Coronary artery (tissue), 2 donors: ENCODE data around the gene TMEM106C.

Experiments used
- DNase-seq: peaks from one replicate; pipeline ENCODE4 v3.0.0-alpha.2; 2017; ENCODE audit warnings: low spot score
- H3K27ac ChIP-seq, 2 donors: fragments of 200-600 bp; sonication (generic); one replicate each; pipeline ENCODE4 v1.5.1; 2016 to 2019
- H3K4me3 ChIP-seq: fragments of 200-600 bp; sonication (generic); 2 replicates; pipeline ENCODE4 v1.5.1; 2016; ENCODE audit warnings: mild to moderate bottlenecking, moderate library complexity
- TF ChIP-seq, protein P1 (sequence below): fragments of 200-600 bp; sonication (generic); IDR thresholded peaks from one replicate; pipeline ENCODE4 v1.5.1; 2019; ENCODE audit warnings: antibody characterized with exemption

TMEM106C gene

DNA sequence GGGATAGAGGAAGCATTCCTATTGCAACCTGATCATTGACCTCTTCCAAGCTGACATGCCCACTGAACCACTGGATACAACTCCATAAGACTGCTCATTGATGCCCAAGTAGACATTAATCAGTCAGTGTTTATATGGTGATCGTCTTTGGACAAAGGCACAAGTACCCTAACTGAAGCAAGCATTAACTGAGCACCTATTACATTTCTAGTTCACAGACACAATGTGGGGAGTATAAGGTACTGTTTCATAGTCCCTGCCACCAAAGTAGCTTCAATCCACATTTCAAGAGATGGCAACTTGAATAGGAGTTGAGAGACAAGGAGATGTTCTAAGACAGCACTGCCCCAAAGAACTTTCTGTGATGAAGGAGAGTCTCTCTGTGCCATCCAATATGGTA lies 51.7 kb downstream of the TMEM106C start:
- TF ChIP-seq, protein P1, sequence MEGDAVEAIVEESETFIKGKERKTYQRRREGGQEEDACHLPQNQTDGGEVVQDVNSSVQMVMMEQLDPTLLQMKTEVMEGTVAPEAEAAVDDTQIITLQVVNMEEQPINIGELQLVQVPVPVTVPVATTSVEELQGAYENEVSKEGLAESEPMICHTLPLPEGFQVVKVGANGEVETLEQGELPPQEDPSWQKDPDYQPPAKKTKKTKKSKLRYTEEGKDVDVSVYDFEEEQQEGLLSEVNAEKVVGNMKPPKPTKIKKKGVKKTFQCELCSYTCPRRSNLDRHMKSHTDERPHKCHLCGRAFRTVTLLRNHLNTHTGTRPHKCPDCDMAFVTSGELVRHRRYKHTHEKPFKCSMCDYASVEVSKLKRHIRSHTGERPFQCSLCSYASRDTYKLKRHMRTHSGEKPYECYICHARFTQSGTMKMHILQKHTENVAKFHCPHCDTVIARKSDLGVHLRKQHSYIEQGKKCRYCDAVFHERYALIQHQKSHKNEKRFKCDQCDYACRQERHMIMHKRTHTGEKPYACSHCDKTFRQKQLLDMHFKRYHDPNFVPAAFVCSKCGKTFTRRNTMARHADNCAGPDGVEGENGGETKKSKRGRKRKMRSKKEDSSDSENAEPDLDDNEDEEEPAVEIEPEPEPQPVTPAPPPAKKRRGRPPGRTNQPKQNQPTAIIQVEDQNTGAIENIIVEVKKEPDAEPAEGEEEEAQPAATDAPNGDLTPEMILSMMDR, result no peak
- no peak for DNase-seq
- no peak overlapping the region for H3K4me3 ChIP-seq
- H3K27ac ChIP-seq, result no peak overlapping the region

DNA sequence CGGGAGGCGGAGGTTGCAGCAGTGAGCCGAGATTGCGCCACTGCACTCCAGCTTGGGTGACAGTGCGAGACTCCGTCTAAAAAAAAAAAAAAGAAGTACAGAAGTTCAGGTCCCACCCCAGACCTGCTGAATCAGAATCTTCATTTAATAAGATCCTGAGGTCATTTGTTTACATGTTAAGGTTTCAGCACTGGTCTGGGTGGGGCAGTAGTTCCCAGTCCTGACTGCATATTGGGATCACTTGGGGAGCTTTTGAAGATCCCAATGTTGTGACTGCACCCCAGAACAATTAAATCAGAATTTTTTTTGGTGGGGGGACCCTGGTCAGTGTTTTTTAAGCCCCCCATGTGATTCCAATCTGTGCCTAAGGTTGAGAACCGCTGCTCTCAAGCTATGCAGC lies 52.6 kb downstream of the TMEM106C start:
- Histone ChIP-seq H3K27ac (no peak overlapping the region), H3K4me3 (no peak overlapping the region)
- TF ChIP-seq, protein P1, result no peak
- no peak for DNase-seq

DNA sequence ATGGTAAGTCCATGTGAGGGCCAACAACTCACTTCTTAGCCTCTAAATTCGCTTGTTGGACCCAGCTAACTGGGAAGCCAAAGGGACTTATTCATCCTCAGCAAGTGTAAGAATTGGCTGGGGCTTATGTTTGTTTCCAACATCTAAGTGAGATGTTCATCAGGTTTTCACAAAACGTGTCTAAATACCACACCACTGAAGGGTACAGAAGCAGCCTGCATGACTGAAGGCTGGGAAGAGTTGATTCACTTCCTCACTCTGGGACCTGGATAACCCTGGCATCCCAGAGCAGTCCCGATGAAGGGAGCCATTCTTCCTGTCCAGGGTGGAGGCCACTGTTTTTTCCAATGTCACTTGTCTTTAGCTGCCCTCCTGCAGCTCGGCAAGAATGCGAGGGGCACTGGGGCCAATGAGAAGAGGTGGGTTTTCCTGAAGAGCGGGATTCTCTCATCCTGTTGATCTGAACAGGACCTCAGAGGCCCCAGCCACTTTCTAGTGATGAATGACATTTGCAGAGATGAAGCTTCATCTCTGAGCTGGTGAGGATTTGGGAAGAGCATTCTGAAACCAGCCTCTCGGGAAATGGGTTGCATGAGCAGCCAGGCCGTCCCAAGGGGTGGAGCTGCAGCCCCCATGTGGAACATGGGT lies 53.1 kb downstream of the TMEM106C start:
- DNase-seq, result no peak
- no peak overlapping the region for H3K27ac ChIP-seq
- TF ChIP-seq, protein P1, result no peak
- H3K4me3 ChIP-seq, result no peak overlapping the region

DNA sequence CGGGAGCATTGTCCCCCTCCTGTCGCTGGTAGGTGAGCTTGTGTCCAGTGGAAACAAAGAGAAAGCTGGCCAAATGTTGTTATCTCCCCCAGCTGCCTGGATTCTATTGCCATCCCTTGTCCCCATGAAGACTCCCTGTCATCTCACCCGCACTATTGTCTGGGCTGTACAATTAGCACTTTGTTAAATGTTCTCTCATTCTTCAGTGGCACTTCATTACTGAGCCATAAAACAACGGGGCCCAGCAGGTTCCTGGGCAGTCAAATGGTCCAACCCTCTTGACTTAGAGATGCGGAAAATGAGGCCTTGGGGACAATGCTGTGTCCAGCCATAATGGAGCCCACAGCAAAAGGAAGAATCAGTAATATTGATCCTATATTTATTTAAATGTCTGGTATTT lies 54.1 kb downstream of the TMEM106C start:
- TF ChIP-seq, protein P1, result no peak
- Histone ChIP-seq H3K27ac (no peak overlapping the region), H3K4me3 (no peak overlapping the region)
- no peak for DNase-seq

DNA sequence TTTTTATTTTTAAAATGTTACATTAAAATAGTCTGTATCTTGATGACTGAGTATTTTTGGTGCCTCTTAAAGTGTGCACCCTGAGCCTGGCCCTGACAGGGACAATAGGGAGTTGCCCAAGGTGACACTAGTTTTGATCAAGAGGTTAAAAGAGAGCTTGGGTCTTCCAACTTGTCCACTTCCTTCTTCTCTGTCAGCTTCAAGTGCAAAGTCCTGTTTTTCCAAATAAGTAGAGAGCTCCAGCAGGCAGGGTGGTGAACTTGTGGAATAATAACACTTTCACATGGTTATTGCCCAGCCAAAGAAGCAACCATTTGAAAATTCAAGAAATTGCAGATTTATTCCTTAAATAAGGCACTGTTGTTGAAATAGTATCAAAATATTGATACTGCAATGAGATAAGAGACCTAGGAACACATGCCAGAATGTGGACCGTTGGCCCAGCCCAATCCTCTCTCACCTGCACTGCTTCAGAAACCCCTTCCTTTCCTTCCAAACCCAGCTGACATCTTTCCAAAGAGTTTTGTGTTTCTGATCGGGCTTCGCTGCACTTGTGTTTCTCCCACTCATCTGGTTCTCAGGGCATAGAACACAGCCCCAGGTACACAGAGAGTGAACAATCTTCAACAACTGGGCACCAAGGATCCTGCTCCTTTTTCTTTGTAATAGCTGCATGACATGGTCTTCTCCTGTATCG lies 54.7 kb downstream of the TMEM106C start:
- Histone ChIP-seq H3K4me3 (no peak overlapping the region), H3K27ac (no peak overlapping the region)
- TF ChIP-seq, protein P1, result no peak
- DNase-seq, result no peak
